ENCODE data around the gene PXMP2.

DNA sequence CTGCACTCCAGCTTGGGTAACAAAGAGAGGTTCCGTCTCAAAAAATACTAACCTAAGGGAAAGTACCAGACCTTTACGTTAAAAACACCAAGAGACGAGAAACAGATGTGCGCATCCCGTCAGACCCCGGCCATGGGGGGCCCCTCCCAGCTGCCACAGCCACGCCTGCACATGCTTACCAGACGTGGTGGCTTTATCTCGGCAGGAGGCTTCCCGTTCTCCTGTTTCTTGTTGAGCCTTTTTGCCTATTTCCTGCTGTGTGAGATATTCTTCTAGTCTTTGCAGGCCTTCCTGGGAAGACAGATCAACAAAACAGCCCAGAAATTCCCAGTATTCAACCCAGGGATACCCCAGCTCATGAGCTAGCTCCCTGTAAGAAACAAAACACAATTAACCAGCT lies 46.8 kb downstream of the PXMP2 start:
- TF ChIP-seq, protein P1, sequence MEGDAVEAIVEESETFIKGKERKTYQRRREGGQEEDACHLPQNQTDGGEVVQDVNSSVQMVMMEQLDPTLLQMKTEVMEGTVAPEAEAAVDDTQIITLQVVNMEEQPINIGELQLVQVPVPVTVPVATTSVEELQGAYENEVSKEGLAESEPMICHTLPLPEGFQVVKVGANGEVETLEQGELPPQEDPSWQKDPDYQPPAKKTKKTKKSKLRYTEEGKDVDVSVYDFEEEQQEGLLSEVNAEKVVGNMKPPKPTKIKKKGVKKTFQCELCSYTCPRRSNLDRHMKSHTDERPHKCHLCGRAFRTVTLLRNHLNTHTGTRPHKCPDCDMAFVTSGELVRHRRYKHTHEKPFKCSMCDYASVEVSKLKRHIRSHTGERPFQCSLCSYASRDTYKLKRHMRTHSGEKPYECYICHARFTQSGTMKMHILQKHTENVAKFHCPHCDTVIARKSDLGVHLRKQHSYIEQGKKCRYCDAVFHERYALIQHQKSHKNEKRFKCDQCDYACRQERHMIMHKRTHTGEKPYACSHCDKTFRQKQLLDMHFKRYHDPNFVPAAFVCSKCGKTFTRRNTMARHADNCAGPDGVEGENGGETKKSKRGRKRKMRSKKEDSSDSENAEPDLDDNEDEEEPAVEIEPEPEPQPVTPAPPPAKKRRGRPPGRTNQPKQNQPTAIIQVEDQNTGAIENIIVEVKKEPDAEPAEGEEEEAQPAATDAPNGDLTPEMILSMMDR (IDR thresholded peaks at IDR 0.05; ENCODE audit: low read depth, low read length): no peak
- no peak for TF ChIP-seq POLR2A (IDR thresholded peaks at IDR 0.05; ENCODE audit: extremely low read depth, insufficient read length)

Data from NB4 (cell line).